Smooth muscle cell (in vitro differentiated cells): ENCODE measurements around the gene COL4A2. TPM values are rescaled to one million over a fixed set of nuclear protein-coding genes. Genes with fewer than 3 reads are reported as not detected.
A peak's percentile ranks its signal among the peaks of the same experiment; 100 is the strongest.

ENCODE experiments used
- DNase-seq: peaks from one replicate; lab custom pipeline; 2025; ENCODE audit not compliant: unreplicated experiment; lab: John Stamatoyannopoulos, UW
- H2AFZ ChIP-seq: fragments of 200-600 bp; sonication (generic); 2 replicates; pipeline ENCODE4 v1.6.0; 2016; ENCODE audit warnings: antibody characterized with exemption, low read depth, mild to moderate bottlenecking
- H3F3A ChIP-seq: fragments of 200-600 bp; sonication (generic); 2 replicates; pipeline ENCODE4 v1.6.0; 2017; ENCODE audit warnings: antibody characterized with exemption, low read depth
- H3K27ac ChIP-seq: fragments of 200-600 bp; sonication (generic); 2 replicates; pipeline ENCODE4 v1.5.1; 2016; ENCODE audit warnings: low read depth, mild to moderate bottlenecking
- H3K27me3 ChIP-seq: fragments of 200-600 bp; sonication (generic); 2 replicates; pipeline ENCODE4 v1.6.1; 2016; ENCODE audit warnings: low read depth, mild to moderate bottlenecking
- H3K36me3 ChIP-seq: fragments of 200-600 bp; sonication (generic); 2 replicates; pipeline ENCODE4 v1.5.1; 2016; ENCODE audit warnings: low read depth
- H3K4me1 ChIP-seq: fragments of 200-600 bp; sonication (generic); 2 replicates; pipeline ENCODE4 v1.5.1; 2016; ENCODE audit warnings: low read depth
- H3K4me2 ChIP-seq: fragments of 200-600 bp; sonication (generic); 2 replicates; pipeline ENCODE4 v1.6.0; 2016; ENCODE audit warnings: mild to moderate bottlenecking
- H3K4me3 ChIP-seq: fragments of 200-600 bp; sonication (generic); 2 replicates; pipeline ENCODE4 v1.5.1; 2016; ENCODE audit warnings: mild to moderate bottlenecking
- H3K79me2 ChIP-seq: fragments of 200-600 bp; sonication (generic); 2 replicates; pipeline ENCODE4 v1.6.0; 2016; ENCODE audit warnings: low read depth, mild to moderate bottlenecking
- H3K9ac ChIP-seq: fragments of 200-600 bp; sonication (generic); 2 replicates; pipeline ENCODE4 v1.6.0; 2016; ENCODE audit warnings: low read depth
- H3K9me3 ChIP-seq: fragments of 200-600 bp; sonication (generic); replicated peaks from 2 replicates; pipeline ENCODE4 v1.5.1; 2016; ENCODE audit warnings: low read depth
- H4K20me1 ChIP-seq: fragments of 200-600 bp; sonication (generic); 2 replicates; pipeline ENCODE4 v1.6.0; 2016; ENCODE audit warnings: low read depth
- CTCF ChIP-seq: fragments of 200-600 bp; sonication (generic); IDR thresholded peaks from 2 replicates; pipeline ENCODE4 v1.5.1; 2017; ENCODE audit warnings: borderline replicate concordance, mild to moderate bottlenecking, antibody characterized with exemption; ENCODE audit not compliant: insufficient read depth, poor library complexity, severe bottlenecking
- WGBS: methylation state at CpG from one replicate; pipeline ENCODE4 v1.1.7; 2016; ENCODE audit warnings: low lambda C conversion rate; 5-methylcytosine and 5-hydroxymethylcytosine counted together
- polyA plus RNA-seq: library from polyadenylated mRNA; unstranded; fragments of >200 nt; fragmentation: Nextera tagmentation; extraction: Ambion mirVana; gene quantifications from 2 replicates; pipeline ENCODE4 v1.2.1, GENCODE V29; 2016
- total RNA-seq: library from RNA; depleted of rRNA; stranded (reverse); fragments of >200 nt; gene quantifications from 2 replicates; pipeline ENCODE4 v1.2.3, GENCODE V29; 2014

Gene COL4A2
- total and polyA plus RNA-seq, 2 experiments from 2014 or later: 1,456 to 2,786 TPM

- Histone ChIP-seq H3K79me2 (peaks cover 88% of the 10 kb centered on the region), H2AFZ (no peak overlapping the region), H3K36me3 (peaks cover 4% of the 10 kb centered on the region), H3K4me3 (no peak overlapping the region), H3K9ac (no peak overlapping the region), H3K9me3 (no peaks in the 10 kb centered on the region), H3F3A (peaks cover 71% of the 10 kb centered on the region), H4K20me1 (peaks cover 61% of the 10 kb centered on the region), H3K4me2 (no peak overlapping the region), H3K4me1 (peaks cover 15% of the 10 kb centered on the region), H3K27ac (peak overlapping the region; percentile 97), H3K27me3 (no peaks in the 10 kb centered on the region)
- TF ChIP-seq CTCF: no peak
- WGBS: 89% methylated on average over 12 of the region's 12 CpGs
- DNase-seq: no peak
Measured at GRCh38 chr13:110356362-110356761, 49.3 kb downstream of the COL4A2 start.

- peaks cover 42% of the 10 kb centered on the region for H4K20me1 ChIP-seq
- no peak overlapping the region for H3K4me3 ChIP-seq
- peaks cover 4% of the 10 kb centered on the region for H3K36me3 ChIP-seq
- H3K9me3 ChIP-seq: no peaks in the 10 kb centered on the region
- H3F3A ChIP-seq: peaks cover 68% of the 10 kb centered on the region
- H3K79me2 ChIP-seq: peaks cover 88% of the 10 kb centered on the region
- DNase-seq: no peak
- WGBS: 90% methylated on average over 4 of the region's 4 CpGs
- H3K4me1 ChIP-seq: peaks cover 15% of the 10 kb centered on the region
- no peaks in the 10 kb centered on the region for H3K27me3 ChIP-seq
- peak overlapping the region; percentile 97 for H3K27ac ChIP-seq
- H3K4me2 ChIP-seq: no peak overlapping the region
- H2AFZ ChIP-seq: no peak overlapping the region
- no peak overlapping the region for H3K9ac ChIP-seq
- TF ChIP-seq CTCF: no peak
Measured at GRCh38 chr13:110358381-110358780, 51.3 kb downstream of the COL4A2 start.

- Histone ChIP-seq H2AFZ (no peak overlapping the region), H3K9me3 (no peaks in the 10 kb centered on the region), H3K27me3 (no peaks in the 10 kb centered on the region), H3K36me3 (peaks cover 4% of the 10 kb centered on the region), H3K4me3 (no peak overlapping the region), H3F3A (peaks cover 62% of the 10 kb centered on the region), H3K4me2 (peak overlapping the region; percentile 22), H3K79me2 (peaks cover 88% of the 10 kb centered on the region), H3K9ac (peak overlapping the region; percentile 88), H3K4me1 (peaks cover 15% of the 10 kb centered on the region), H3K27ac (peak overlapping the region; percentile 97), H4K20me1 (peaks cover 33% of the 10 kb centered on the region)
- no peak for TF ChIP-seq CTCF
- WGBS: 9% methylated on average over 7 of the region's 7 CpGs
- DNase-seq: no peak
Measured at GRCh38 chr13:110359840-110360301, 52.8 kb downstream of the COL4A2 start.

- H3K9ac ChIP-seq: peak overlapping the region; percentile 78
- H3K4me2 ChIP-seq: peak overlapping the region; percentile 22
- peaks cover 30% of the 10 kb centered on the region for H4K20me1 ChIP-seq
- no peak overlapping the region for H2AFZ ChIP-seq
- H3K4me1 ChIP-seq: peaks cover 15% of the 10 kb centered on the region
- WGBS: 70% methylated on average over 11 of the region's 11 CpGs
- DNase-seq: no peak
- H3F3A ChIP-seq: peaks cover 68% of the 10 kb centered on the region
- TF ChIP-seq CTCF: no peak
- H3K27ac ChIP-seq: peak overlapping the region; percentile 97
- H3K4me3 ChIP-seq: no peak overlapping the region
- peaks cover 4% of the 10 kb centered on the region for H3K36me3 ChIP-seq
- no peaks in the 10 kb centered on the region for H3K27me3 ChIP-seq
- no peaks in the 10 kb centered on the region for H3K9me3 ChIP-seq
- H3K79me2 ChIP-seq: peaks cover 92% of the 10 kb centered on the region
Measured at GRCh38 chr13:110360598-110360997, 53.5 kb downstream of the COL4A2 start.
